A673 (cell line): ENCODE data around the gene TCP11. TPM values are rescaled to one million over a fixed set of nuclear protein-coding genes. Genes with fewer than 3 reads are reported as not detected.

ENCODE experiments used
- BruUV-seq: library from RNA; stranded (reverse); fragments of 400-500 nt; replicated peaks from 2 replicates; lab custom pipeline; 2021; lab: Mats Ljungman, UMichigan
- CTCF ChIA-PET: fragments of 300-600 bp; sonication (Branson Sonifier 250); formaldehyde crosslinking; loops from one replicate; lab custom pipeline; 2022; ENCODE audit warnings: antibody characterized with exemption; lab: Charles Lee
- POLR2A ChIA-PET: fragments of 300-600 bp; sonication (Branson Sonifier 250); formaldehyde crosslinking; loops from one replicate; lab custom pipeline; 2022; ENCODE audit warnings: antibody characterized with exemption; ENCODE audit not compliant: low non-redundant PET; lab: Charles Lee
- DNase-seq: peaks from one replicate; pipeline ENCODE4 v3.0.0-alpha.2; 2015; ENCODE audit warnings: low spot score
- H3K27ac ChIP-seq: fragments of 200-600 bp; sonication (generic); 2 replicates; pipeline ENCODE4 v1.5.1; 2016; ENCODE audit warnings: mixed run types, low read depth, mild to moderate bottlenecking, mixed read lengths, antibody characterized with exemption, low read length; ENCODE audit not compliant: poor library complexity, severe bottlenecking
- H3K27me3 ChIP-seq: fragments of 200-600 bp; sonication (generic); replicated peaks from 2 replicates; pipeline ENCODE4 v1.6.1; 2017; ENCODE audit warnings: mixed run types, low read depth, mild to moderate bottlenecking, mixed read lengths, antibody characterized with exemption, low read length; ENCODE audit not compliant: insufficient read depth, poor library complexity
- H3K36me3 ChIP-seq: fragments of 200-600 bp; sonication (generic); 2 replicates; pipeline ENCODE4 v1.6.1; 2016; ENCODE audit warnings: mixed run types, mild to moderate bottlenecking, mixed read lengths, antibody characterized with exemption, low read length; ENCODE audit not compliant: insufficient read depth, poor library complexity, severe bottlenecking
- H3K4me1 ChIP-seq: fragments of 200-600 bp; sonication (generic); 2 replicates; pipeline ENCODE4 v1.6.1; 2017; ENCODE audit warnings: mixed run types, mild to moderate bottlenecking, mixed read lengths, antibody characterized with exemption, low read length; ENCODE audit not compliant: insufficient read depth, poor library complexity, severe bottlenecking
- H3K4me3 ChIP-seq: fragments of 200-600 bp; sonication (generic); 2 replicates; pipeline ENCODE4 v1.5.1; 2016; ENCODE audit warnings: low read depth, mixed run types, mild to moderate bottlenecking, mixed read lengths, low read length; ENCODE audit not compliant: poor library complexity, severe bottlenecking
- H3K9me3 ChIP-seq: fragments of 200-600 bp; sonication (generic); 2 replicates; pipeline ENCODE4 v1.6.1; 2016; ENCODE audit warnings: mixed run types, low read depth, mild to moderate bottlenecking, mixed read lengths, antibody characterized with exemption, low read length; ENCODE audit not compliant: poor library complexity, severe bottlenecking
- CTCF ChIP-seq: fragments of 300-800, 200-600 bp; sonication (generic); conservative IDR thresholded peaks from 2 replicates; pipeline ENCODE4 v1.5.1; 2017; ENCODE audit warnings: low read depth, mild to moderate bottlenecking, antibody characterized with exemption, low read length, moderate library complexity, mixed read lengths
- EZH2 ChIP-seq: fragments of 200-600 bp; sonication (generic); IDR thresholded peaks from 2 replicates; pipeline ENCODE4 v1.6.1; 2017; ENCODE audit warnings: borderline replicate concordance, low read depth, mild to moderate bottlenecking, mixed read lengths, antibody characterized with exemption, low read length; ENCODE audit not compliant: poor library complexity, severe bottlenecking
- intact Hi-C: fragments of 100-400 bp; cut with micrococcal nuclease; formaldehyde crosslinking; loops from one replicate; pipeline ENCODE4 v1.10.0; 2022; ENCODE audit not compliant: unreplicated experiment
- total RNA-seq: library from RNA; stranded (reverse); gene quantifications from 2 replicates; pipeline ENCODE4 v1.2.3, GENCODE V29; 2021

TCP11 gene
- total RNA-seq, 1 experiment from 2014 or later: not detected

GRCh38 chr6:35093783-35094182 lies 47.4 kb downstream of the TCP11 start:
- no peaks in the 10 kb centered on the region for H3K27me3 ChIP-seq
- BruUV-seq: no TSS peak
- CTCF ChIA-PET: no interaction called here
- no peak overlapping the region for H3K27ac ChIP-seq
- no peak for DNase-seq
- H3K36me3 ChIP-seq: no peaks in the 10 kb centered on the region
- H3K9me3 ChIP-seq: no peaks in the 10 kb centered on the region
- intact Hi-C loops: no loop called here
- TF ChIP-seq CTCF: no peak
- POLR2A ChIA-PET: no interaction called here
- peaks cover 9% of the 10 kb centered on the region for H3K4me1 ChIP-seq
- no peak overlapping the region for H3K4me3 ChIP-seq

DNA sequence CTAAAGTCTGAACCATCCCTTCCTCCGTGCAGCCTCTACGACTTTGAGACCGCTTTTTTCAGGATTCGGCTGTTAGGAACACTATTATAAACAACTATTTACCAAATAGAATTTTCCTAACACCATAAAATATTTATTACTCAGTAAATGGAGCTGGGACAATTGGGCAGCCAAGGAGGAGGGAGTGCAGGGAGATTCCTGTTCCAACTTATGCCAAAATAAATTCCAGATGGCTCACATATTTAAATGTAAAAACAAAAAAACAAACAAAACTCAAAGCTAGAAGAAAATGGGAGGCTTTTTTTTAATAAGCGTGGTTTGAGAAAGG lies 48.1 kb downstream of the TCP11 start:
- Histone ChIP-seq H3K9me3 (no peaks in the 10 kb centered on the region), H3K4me1 (peaks cover 9% of the 10 kb centered on the region), H3K27ac (no peak overlapping the region), H3K27me3 (no peaks in the 10 kb centered on the region), H3K36me3 (no peaks in the 10 kb centered on the region), H3K4me3 (no peak overlapping the region)
- intact Hi-C loops: no loop called here
- TF ChIP-seq CTCF (no peak), EZH2 (no peak)
- CTCF ChIA-PET: no interaction called here
- BruUV-seq: no TSS peak
- DNase-seq: no peak
- POLR2A ChIA-PET: no interaction called here

DNA sequence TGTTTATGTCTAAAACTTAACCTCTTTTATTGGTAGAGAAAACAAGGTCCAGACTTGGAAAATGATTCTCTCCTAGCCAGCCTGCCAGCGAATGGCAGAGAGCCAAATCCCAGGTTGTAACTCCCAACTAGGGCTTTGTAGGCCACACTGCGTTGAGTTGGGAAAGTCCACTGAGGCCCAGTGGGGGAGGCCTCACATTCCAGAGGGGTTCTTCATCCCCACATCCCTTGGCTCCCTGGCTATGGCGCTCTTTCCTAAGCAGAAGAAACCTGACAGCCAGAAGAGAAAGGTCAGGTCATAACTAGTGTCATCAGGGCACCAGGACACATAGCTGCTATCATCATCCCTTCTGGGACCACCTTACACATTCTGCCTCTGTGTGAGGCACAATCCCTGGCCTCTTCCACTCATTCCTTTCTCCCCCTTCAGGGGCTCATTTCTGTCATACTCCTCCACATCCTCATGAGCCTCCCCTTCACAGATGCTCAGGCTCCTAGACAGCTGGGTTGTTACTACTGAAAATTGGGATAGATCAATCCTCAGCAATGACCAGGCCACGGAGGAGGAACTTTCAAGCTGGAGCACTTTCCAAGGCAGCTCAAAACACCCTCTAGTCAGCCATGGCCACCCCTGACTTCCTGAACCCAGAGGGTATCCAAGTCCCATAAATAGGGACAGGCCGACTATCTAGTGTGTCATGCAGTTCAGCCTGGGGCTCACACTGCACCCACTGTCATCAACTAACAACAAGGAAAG lies 48.6 kb downstream of the TCP11 start:
- peaks cover 9% of the 10 kb centered on the region for H3K4me1 ChIP-seq
- no peak for DNase-seq
- BruUV-seq: no TSS peak
- no peaks in the 10 kb centered on the region for H3K9me3 ChIP-seq
- ChIA-PET CTCF (interaction anchor here (0.6 kb wide), 1 partner anchor 671 kb away, joined by 5 read pairs; no protein-coding TSS in a partner anchor), POLR2A (no interaction called here)
- no peak overlapping the region for H3K27ac ChIP-seq
- intact Hi-C loops: no loop called here
- no peak overlapping the region for H3K4me3 ChIP-seq
- no peaks in the 10 kb centered on the region for H3K36me3 ChIP-seq
- no peaks in the 10 kb centered on the region for H3K27me3 ChIP-seq
- TF ChIP-seq CTCF (no peak), EZH2 (no peak)
